Nephron progenitor cell (in vitro differentiated cells): Measurements from ENCODE around the gene KRTAP5-4.

ENCODE experiments used
- DNase-seq: peaks from one replicate; pipeline ENCODE4 v3.0.0; 2021
- H3K27ac Mint-ChIP-seq: 2 replicates; pipeline ENCODE4 v1.8.0; 2021; ENCODE audit warnings: mild to moderate bottlenecking, moderate library complexity, mixed read lengths
- H3K27me3 Mint-ChIP-seq: 2 replicates; pipeline ENCODE4 v1.8.0; 2021; ENCODE audit warnings: mild to moderate bottlenecking, low read depth, mixed read lengths; ENCODE audit not compliant: poor library complexity
- H3K36me3 Mint-ChIP-seq: 2 replicates; pipeline ENCODE4 v1.8.0; 2021; ENCODE audit warnings: low read depth, mixed read lengths
- H3K4me1 Mint-ChIP-seq: 2 replicates; pipeline ENCODE4 v1.8.0; 2021; ENCODE audit warnings: mixed read lengths
- H3K4me3 Mint-ChIP-seq: 2 replicates; pipeline ENCODE4 v1.8.0; 2021; ENCODE audit warnings: mild to moderate bottlenecking, moderate library complexity, mixed read lengths
- H3K9me3 Mint-ChIP-seq: 2 replicates; pipeline ENCODE4 v1.8.0; 2021; ENCODE audit warnings: mild to moderate bottlenecking, moderate library complexity, mixed read lengths
- CTCF ChIP-seq: fragments of 200-600 bp; sonication (generic); IDR thresholded peaks from 2 replicates; pipeline ENCODE4 v1.5.0; 2021; ENCODE audit warnings: antibody characterized with exemption

KRTAP5-4 gene

GRCh38 chr11:1574238-1574932 is 47.6 kb downstream of the KRTAP5-4 start:
- H3K27ac Mint-ChIP-seq = no peak overlapping the region
- no peak overlapping the region for H3K4me3 Mint-ChIP-seq
- no peaks in the 10 kb centered on the region for H3K36me3 Mint-ChIP-seq
- H3K27me3 Mint-ChIP-seq = peaks cover 80% of the 10 kb centered on the region
- H3K9me3 Mint-ChIP-seq = peaks cover 15% of the 10 kb centered on the region
- H3K4me1 Mint-ChIP-seq = no peaks in the 10 kb centered on the region
- peak; percentile 56 for TF ChIP-seq CTCF
- DNase-seq = peak; percentile 80

- H3K9me3 Mint-ChIP-seq = peaks cover 10% of the 10 kb centered on the region
- peaks cover 79% of the 10 kb centered on the region for H3K27me3 Mint-ChIP-seq
- H3K27ac Mint-ChIP-seq = no peak overlapping the region
- no peak for DNase-seq
- TF ChIP-seq CTCF = no peak
- peak overlapping the region; percentile 34 for H3K4me3 Mint-ChIP-seq
- no peaks in the 10 kb centered on the region for H3K4me1 Mint-ChIP-seq
- no peaks in the 10 kb centered on the region for H3K36me3 Mint-ChIP-seq
These were observed 48.1 kb downstream of the KRTAP5-4 start for GRCh38 chr11:1573903-1574237.

GRCh38 chr11:1573077-1573902 is 48.6 kb downstream of the KRTAP5-4 start:
- H3K4me3 Mint-ChIP-seq = peak overlapping the region; percentile 34
- peaks cover 4% of the 10 kb centered on the region for H3K9me3 Mint-ChIP-seq
- H3K27me3 Mint-ChIP-seq = peaks cover 78% of the 10 kb centered on the region
- TF ChIP-seq CTCF = no peak
- H3K4me1 Mint-ChIP-seq = no peaks in the 10 kb centered on the region
- DNase-seq = no peak
- H3K27ac Mint-ChIP-seq = no peak overlapping the region
- no peaks in the 10 kb centered on the region for H3K36me3 Mint-ChIP-seq

GRCh38 chr11:1572197-1573076 is 49.5 kb downstream of the KRTAP5-4 start, which contains the start of gene DUSP8:
Gene DUSP8 (minus strand): TSS chr11:1572271. CDS start chr11:1565826, 6,445 bp downstream.
- Mint-ChIP-seq H3K4me3 (no peak within 1 kb of the TSS), H3K36me3 (no peaks in the 10 kb centered on the region), H3K4me1 (no peaks in the 10 kb centered on the region), H3K27ac (no peak within 1 kb of the TSS), H3K9me3 (no peaks in the 10 kb centered on the region), H3K27me3 (peaks cover 71% of the 10 kb centered on the region)
- no peak for TF ChIP-seq CTCF
- DNase-seq = peak; percentile 91

GRCh38 chr11:1571760-1572196 is 50.2 kb downstream of the KRTAP5-4 start:
- Mint-ChIP-seq H3K36me3 (no peaks in the 10 kb centered on the region), H3K4me1 (no peaks in the 10 kb centered on the region), H3K27ac (no peak overlapping the region), H3K9me3 (no peaks in the 10 kb centered on the region), H3K27me3 (peaks cover 64% of the 10 kb centered on the region), H3K4me3 (no peak overlapping the region)
- no peak for TF ChIP-seq CTCF
- no peak for DNase-seq
